ENCODE results near the gene NIPBL.
"Not testable (repeated sequence)": the region's sequence is repeated elsewhere in the genome, so short reads cannot be mapped to it uniquely, and the experiment has no call there.

The NIPBL gene

GRCh38 chr5:36902353-36902752, 25.8 kb downstream of the NIPBL start:
- no peak for DNase-seq

GRCh38 chr5:36904677-36905076, 28.1 kb downstream of the NIPBL start:
- DNase-seq: no peak

GRCh38 chr5:36908544-36909260, 32.1 kb downstream of the NIPBL start:
- DNase-seq: no peak

- no peak for DNase-seq
These were observed 39.1 kb downstream of the NIPBL start for GRCh38 chr5:36915653-36916052.

- not testable (repeated sequence) for DNase-seq
These were observed 40.0 kb downstream of the NIPBL start for GRCh38 chr5:36916614-36917013.

- DNase-seq: not testable (repeated sequence)
These were observed 40.8 kb downstream of the NIPBL start for GRCh38 chr5:36917358-36917757.

- no peak for DNase-seq
These were observed 42.7 kb downstream of the NIPBL start for GRCh38 chr5:36919238-36919637.

GRCh38 chr5:36919650-36920049, 43.1 kb downstream of the NIPBL start:
- DNase-seq: no peak

- no peak for DNase-seq
These were observed 52.4 kb downstream of the NIPBL start for GRCh38 chr5:36928947-36929346.

GRCh38 chr5:36929438-36929837, 52.9 kb downstream of the NIPBL start:
- no peak for DNase-seq

- no peak for DNase-seq
These were observed 55.5 kb downstream of the NIPBL start for GRCh38 chr5:36932056-36932455.

GRCh38 chr5:36932699-36933098, 56.1 kb downstream of the NIPBL start:
- DNase-seq: no peak

GRCh38 chr5:36934740-36935356, 58.3 kb downstream of the NIPBL start:
- no peak for DNase-seq

GRCh38 chr5:36935805-36936204, 59.2 kb downstream of the NIPBL start:
- no peak for DNase-seq

- no peak for DNase-seq
These were observed 59.7 kb downstream of the NIPBL start for GRCh38 chr5:36936309-36936708.

- no peak for DNase-seq
These were observed 61.6 kb downstream of the NIPBL start for GRCh38 chr5:36938129-36938528.

- DNase-seq: no peak
These were observed 63.6 kb downstream of the NIPBL start for GRCh38 chr5:36939969-36940858.

- DNase-seq: no peak
These were observed 67.0 kb downstream of the NIPBL start for GRCh38 chr5:36943584-36943983.

- DNase-seq: no peak
These were observed 67.5 kb downstream of the NIPBL start for GRCh38 chr5:36944024-36944423.

GRCh38 chr5:36944607-36945225, 68.1 kb downstream of the NIPBL start:
- DNase-seq: peak; percentile 46

GRCh38 chr5:36945687-36946086, 69.1 kb downstream of the NIPBL start:
- no peak for DNase-seq

GRCh38 chr5:36946101-36946500, 69.5 kb downstream of the NIPBL start:
- DNase-seq: no peak

- DNase-seq: no peak
These were observed 71.5 kb downstream of the NIPBL start for GRCh38 chr5:36948041-36948440.

Measured in NCI-H1092 treated with DMSO at 0.1 percent for 48 hours (cell line).